Measurements from ENCODE around the gene RAB3A. TPM values are rescaled to one million over a fixed set of nuclear protein-coding genes. Genes with fewer than 3 reads are reported as not detected.

Gene RAB3A
- total and polyA plus RNA-seq, 9 of the 15 experiments (the other 6 are each of a cell fraction or from before 2014, with no cell fraction given): 0.17 to 5.1 (median 0.90) TPM; not detected in 1

- TF ChIP-seq, protein P1, sequence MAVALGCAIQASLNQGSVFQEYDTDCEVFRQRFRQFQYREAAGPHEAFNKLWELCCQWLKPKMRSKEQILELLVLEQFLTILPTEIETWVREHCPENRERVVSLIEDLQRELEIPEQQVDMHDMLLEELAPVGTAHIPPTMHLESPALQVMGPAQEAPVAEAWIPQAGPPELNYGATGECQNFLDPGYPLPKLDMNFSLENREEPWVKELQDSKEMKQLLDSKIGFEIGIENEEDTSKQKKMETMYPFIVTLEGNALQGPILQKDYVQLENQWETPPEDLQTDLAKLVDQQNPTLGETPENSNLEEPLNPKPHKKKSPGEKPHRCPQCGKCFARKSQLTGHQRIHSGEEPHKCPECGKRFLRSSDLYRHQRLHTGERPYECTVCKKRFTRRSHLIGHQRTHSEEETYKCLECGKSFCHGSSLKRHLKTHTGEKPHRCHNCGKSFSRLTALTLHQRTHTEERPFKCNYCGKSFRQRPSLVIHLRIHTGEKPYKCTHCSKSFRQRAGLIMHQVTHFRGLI (CRISPR knock-in tag; IDR thresholded peaks at IDR 0.05): no peak
- TF ChIP-seq RBM15 (IDR thresholded peaks at IDR 0.05; ENCODE audit: insufficient read depth, low read length) (no peak), USF2 (CRISPR knock-in tag; IDR thresholded peaks at IDR 0.05) (no peak), ZNF311 (CRISPR knock-in tag; IDR thresholded peaks at IDR 0.05) (no peak), EWSR1 (IDR thresholded peaks at IDR 0.05; ENCODE audit: borderline replicate concordance, low read depth, partially characterized antibody) (no peak), PCBP1 (IDR thresholded peaks at IDR 0.05; ENCODE audit: low read depth, low read length, poor library complexity, severe bottlenecking) (no peak), MXD1 (CRISPR knock-in tag; IDR thresholded peaks at IDR 0.05; ENCODE audit: borderline replicate concordance, poor library complexity, severe bottlenecking) (no peak), ZNF445 (CRISPR knock-in tag; IDR thresholded peaks at IDR 0.05; ENCODE audit: low read depth) (no peak), TAF15 (IDR thresholded peaks at IDR 0.05; ENCODE audit: low read depth, low read length) (no peak), SMAD1 (IDR thresholded peaks at IDR 0.05; ENCODE audit: low read depth, low read length, partially characterized antibody) (no peak), EGR1 (conservative IDR thresholded peaks at IDR 0.05) (no peak), ZKSCAN3 (CRISPR knock-in tag; IDR thresholded peaks at IDR 0.05) (no peak), CBX8 (IDR thresholded peaks at IDR 0.05; ENCODE audit: borderline replicate concordance, extremely low read depth, low read depth, low read length, poor library complexity, severe bottlenecking) (no peak), HLTF (IDR thresholded peaks at IDR 0.05) (no peak), TSC22D4 (tag; IDR thresholded peaks at IDR 0.05) (no peak), THRAP3 (IDR thresholded peaks at IDR 0.05; ENCODE audit: borderline replicate concordance) (no peak), HDGF (IDR thresholded peaks at IDR 0.05) (0 out of 2 replicates have a peak, but pooled peaks have one; percentile 18), TBL1XR1 (IDR thresholded peaks at IDR 0.05; ENCODE audit: low read length in 2 of 2) (0 out of 4 replicates have a peak, but pooled peaks of 1 of the 2 experiments have one; percentile 23), E2F6 (IDR thresholded peaks at IDR 0.05; ENCODE audit: borderline replicate concordance in 1 of 2, extremely low read depth in 1 of 2, insufficient read depth in 1 of 2, insufficient read length in 1 of 2, low read depth in 1 of 2, low read length in 1 of 2, poor library complexity in 1 of 2, severe bottlenecking in 1 of 2) (peak in 1 of 2 experiments; percentile 27), CREM (IDR thresholded peaks at IDR 0.05; ENCODE audit: low read depth) (peak; percentile 60), ZBTB17 (CRISPR knock-in tag; IDR thresholded peaks at IDR 0.05) (no peak; the same call in none of the 2 replicates), HNRNPH1 (optimal IDR thresholded peaks at IDR 0.05; ENCODE audit: low read depth, low read length) (no peak)
- TF ChIP-seq, protein P2, sequence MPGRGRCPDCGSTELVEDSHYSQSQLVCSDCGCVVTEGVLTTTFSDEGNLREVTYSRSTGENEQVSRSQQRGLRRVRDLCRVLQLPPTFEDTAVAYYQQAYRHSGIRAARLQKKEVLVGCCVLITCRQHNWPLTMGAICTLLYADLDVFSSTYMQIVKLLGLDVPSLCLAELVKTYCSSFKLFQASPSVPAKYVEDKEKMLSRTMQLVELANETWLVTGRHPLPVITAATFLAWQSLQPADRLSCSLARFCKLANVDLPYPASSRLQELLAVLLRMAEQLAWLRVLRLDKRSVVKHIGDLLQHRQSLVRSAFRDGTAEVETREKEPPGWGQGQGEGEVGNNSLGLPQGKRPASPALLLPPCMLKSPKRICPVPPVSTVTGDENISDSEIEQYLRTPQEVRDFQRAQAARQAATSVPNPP (IDR thresholded peaks at IDR 0.05; ENCODE audit: borderline replicate concordance, insufficient read depth, insufficient read length): no peak
- TF ChIP-seq, protein P3, sequence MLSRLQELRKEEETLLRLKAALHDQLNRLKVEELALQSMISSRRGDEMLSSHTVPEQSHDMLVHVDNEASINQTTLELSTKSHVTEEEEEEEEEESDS (CRISPR knock-in tag; IDR thresholded peaks at IDR 0.05): no peak
Measured at GRCh38 chr19:18152442-18152816, 51.4 kb downstream of the RAB3A start (continued).
